GM18873 (cell line): ENCODE measurements around the gene CDKAL1.
"Not testable (repeated sequence)": the region's sequence is repeated elsewhere in the genome, so short reads cannot be mapped to it uniquely, and the experiment has no call there.

ENCODE experiments used
- ATAC-seq: cut with Tn5 transposase; IDR thresholded peaks from one replicate; pipeline ENCODE4 v1.9.1; 2021; ENCODE audit warnings: mild to moderate bottlenecking, moderate library complexity, moderate number of reproducible peaks; ENCODE audit not compliant: unreplicated experiment, low FRiP score

The CDKAL1 gene

DNA sequence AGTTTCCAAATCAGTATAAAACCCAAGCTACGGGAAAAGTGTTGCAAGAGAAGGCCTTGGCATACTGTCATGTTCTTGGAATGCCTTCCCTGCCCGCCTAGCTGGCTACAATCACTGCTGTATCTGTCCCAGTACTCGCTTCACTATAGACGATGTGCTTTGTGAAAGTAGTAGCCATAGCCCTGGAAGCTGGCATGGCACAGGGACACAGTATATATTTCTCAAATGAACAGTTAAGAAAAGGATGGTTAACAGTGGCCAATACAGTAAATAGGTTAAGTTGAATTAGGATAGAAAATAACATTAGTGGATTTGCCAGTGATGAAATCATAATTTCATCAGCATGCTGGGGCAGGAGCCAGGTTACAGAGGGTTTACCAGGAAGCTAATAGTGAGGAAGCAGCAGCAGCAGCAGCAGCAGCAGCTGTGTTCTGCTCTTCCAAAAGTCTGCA is 499.3 kb downstream of the CDKAL1 start:
- no peak for ATAC-seq

DNA sequence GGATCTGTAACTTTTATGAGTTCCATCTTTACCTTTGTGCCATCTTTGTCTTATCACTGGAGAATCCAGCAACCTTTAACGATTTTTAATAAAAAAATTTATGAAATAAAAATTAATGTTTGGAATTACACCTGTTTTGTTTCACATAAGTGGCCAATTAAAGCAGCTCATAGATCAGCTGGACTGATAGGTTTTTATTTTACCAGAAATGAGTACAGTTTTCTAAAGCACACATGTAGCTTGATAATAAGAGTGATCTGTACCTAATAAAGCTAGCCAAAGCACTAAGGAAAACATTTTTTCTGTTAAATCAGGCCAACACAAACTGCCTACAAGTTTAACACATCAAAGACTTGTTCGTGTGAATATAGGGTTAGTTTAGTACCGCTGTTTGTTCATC is 500.1 kb downstream of the CDKAL1 start:
- no peak for ATAC-seq

DNA sequence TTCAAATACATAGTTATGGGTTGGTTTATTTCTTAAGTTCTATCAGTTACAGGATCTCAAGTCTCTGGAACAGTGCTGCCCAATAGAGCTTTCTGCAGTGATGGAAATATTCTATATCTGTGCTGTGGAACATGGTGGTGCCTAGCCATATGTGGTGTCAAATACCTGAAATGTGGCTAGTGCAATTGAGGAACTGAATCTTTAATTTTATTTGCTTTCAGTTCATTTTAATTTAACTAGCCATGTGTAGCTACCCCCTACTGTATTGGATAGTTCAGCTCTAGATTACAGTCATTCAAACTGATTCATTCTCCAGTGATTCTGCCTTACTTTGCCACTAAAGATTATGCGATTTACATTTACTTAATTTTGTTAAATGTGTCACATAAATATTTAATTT is 503.2 kb downstream of the CDKAL1 start:
- no peak for ATAC-seq

DNA sequence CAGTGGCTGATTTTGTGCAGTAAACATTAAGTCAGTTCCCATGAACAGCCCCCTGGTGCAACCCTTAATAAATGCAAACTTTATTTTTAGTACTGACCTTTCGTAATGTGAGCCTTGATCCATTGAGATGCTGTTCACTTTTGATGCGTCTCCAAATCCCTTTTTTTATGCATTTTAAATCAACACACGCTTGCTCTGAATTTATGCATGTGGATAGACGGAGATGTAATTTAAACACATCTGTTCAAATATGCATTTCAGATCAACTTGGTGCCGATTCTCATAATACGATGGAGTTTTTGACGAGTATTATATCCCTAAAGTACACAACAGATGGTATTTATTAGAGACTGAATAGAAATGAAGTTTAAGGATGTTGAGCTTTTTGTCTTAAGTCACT is 505.7 kb downstream of the CDKAL1 start:
- no peak for ATAC-seq

DNA sequence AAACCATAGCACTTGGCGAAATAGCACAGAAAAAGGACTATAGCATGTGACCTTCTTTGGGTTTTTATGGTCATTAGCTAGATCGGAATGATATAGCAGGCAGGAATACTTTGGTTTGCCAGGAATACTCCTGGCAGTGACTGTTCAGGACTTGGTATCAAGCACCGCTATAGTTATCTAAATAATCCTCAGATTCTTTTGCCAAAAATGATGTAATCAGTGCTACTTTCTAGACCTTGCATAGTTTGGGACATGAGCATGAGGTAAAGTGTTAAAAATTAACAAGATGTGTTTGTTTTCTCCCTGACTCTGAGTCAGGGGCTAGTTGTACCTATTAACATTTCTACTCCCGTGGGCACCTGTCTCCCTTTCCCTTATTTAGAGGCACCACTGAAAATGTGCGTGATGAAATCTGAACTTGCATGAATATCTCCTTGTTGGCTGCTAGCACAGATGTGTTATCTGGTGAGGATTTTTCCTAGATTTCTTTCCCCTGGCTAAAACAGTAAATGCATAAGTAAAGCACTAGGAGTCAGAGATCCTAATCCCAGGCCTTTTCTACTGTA is 511.0 kb downstream of the CDKAL1 start:
- no peak for ATAC-seq

DNA sequence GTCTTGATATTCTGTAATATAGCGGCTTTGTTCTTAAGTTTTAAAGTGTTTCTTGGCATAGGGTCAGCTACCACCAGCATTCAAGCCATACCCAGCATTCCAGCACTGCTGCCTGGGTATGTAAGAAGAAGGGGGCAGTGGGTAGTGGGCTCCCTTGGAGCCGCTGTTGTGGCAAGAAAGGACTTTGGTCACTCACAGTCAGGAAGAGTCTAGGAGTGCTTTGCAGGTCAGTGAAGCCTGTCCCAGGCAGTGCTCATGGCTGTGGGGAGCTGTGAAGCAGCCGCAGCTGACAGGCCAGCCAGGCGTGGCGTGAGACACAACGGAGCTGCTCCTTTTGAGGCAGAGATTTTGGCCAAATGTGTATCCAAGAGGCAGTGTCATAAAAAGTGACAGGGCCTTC is 512.0 kb downstream of the CDKAL1 start:
- no peak for ATAC-seq

DNA sequence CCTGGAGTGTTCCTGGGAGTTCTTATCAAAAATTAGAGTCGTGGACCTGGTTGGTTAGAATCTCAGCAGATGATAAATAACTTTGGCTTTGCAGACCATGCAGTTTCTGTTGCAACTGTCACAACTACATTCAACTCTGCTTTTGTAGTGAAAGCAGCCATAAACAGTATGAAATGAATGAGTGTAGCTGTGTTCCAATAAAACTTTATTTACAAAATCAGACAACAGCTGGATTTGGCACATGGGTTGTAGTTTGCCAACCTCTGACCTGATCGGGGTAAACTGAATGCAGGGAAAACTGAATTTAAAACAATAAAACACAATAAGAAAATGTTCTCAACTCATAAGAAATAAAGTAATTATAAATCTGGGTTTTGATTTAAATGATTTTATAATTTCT is 513.8 kb downstream of the CDKAL1 start:
- ATAC-seq, result no peak

DNA sequence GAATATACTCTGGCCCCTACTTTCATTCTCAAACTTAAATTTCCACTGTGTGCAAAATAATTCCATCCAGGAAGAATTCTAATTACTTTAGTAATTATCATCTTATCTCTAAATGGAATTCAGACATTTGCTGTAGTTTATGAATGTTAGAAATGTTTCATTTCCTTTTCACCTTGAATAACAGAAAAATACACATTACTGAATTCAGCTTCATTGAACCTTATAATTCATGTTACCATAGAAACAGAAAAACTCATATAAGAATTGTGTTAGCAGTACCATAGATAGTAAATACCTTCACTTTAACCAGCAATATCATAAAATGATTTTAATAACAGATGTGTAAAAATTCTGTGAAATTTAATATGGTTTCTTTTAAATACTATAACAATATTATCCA is 514.9 kb downstream of the CDKAL1 start:
- no peak for ATAC-seq

DNA sequence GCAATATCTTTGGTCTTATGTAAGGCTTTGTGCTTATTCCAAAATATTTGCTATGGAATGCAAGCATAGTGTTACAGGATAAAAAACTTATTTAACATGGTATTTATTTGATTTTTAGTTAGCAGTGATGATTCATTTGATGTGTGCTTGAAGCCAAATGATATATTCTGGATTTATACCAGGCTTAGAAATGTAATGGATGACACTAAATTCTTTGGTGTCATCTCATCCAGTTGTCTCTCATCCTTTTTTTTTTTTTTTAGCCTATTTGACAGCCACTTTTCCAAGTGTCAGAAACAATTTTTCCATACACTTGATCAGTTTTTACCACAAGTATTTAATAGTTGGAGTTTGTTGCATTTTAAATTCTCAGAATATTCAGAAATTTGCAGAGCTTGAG is 515.3 kb downstream of the CDKAL1 start:
- no peak for ATAC-seq

DNA sequence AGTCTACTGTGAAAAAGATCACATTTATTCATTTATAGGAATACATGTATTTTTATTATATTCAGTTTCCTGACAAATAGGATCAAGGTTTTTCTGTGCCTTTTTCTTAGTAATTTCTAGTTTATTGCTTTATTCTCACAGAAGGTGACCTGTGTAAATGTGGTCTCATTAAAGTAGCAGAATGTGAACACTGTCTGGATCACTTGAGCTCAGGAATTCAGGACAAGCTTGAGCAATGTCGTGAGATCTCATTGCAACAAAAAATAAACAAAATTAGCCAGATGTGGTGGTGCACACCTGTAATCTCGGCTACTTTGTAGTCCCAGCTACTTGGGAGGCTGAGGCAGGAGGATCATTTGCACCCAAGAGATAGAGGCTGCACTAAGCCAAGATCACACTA is 516.7 kb downstream of the CDKAL1 start:
- no peak for ATAC-seq

DNA sequence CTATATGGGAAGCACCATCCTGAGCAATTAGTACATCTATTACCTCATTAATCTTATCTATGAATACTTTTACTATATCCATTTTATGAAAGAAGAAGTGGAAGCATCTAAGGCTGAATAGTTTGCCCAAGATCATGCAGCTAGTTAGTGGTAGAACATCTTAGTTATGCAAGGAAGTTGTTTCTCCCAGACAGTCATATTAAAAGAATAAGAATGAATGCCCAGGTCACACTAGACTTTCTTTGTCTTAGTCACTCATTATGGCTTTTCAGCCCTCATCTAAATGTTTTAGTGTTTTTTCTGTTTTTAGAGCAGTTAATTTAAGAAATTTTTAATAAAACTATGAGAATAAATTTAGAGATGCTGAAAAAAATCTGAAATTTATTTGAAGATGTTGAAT is 517.5 kb downstream of the CDKAL1 start:
- no peak for ATAC-seq

DNA sequence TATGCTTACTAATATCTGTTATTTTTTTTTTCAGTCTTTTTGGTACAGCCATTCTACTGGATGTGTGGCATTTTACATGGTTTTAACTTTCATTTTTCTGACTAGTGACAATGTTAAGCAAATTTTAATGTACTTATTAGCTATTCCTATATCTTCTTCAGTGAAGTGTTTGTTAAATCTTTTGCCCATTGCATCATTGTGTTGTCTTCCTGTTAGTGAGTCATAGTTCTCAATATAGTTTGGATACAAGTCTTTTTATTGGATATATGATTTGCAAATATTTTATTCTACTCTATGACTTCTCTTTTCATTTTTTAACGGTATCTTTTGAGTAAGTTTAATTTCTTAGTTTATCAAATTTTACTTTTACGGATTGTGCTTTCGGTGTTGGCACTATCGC is 519.4 kb downstream of the CDKAL1 start:
- no peak for ATAC-seq

DNA sequence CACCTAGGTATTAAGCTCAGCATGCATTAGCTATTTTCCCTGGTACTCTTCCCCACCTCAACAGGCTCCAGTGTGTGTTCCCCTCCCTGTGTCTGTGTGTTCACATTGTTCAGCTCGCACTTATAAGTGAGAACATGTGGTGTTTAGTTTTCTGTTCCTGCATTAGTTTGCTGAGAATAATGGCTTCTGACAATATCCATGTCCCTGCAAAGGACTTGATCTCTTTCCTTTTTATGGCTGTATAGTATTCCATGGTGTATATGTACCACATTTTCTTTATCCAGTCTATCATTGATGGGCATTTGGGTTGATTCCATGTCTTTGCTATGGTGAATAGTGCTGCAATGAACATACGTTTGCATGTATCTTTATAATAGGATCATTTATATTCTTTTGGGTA is 521.2 kb downstream of the CDKAL1 start:
- not testable (repeated sequence) for ATAC-seq

DNA sequence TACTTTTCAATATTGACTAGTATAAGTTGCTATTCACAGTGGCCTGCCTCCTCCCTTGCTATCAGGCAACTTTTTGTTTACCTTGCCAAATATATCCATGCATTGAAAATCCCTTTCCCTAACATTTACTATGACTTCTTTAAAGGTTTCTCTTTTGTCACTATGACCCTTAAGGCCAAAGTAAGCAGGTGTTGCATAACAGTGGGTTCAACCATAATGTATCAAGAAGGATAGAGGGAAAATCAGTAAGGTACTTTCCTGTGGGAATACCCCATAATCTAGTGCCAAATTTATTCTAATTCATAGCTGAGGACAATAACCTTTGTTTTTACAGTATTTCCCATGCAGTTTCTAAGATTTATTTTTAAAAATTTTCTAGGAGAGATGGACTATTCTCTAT is 527.6 kb downstream of the CDKAL1 start:
- no peak for ATAC-seq

DNA sequence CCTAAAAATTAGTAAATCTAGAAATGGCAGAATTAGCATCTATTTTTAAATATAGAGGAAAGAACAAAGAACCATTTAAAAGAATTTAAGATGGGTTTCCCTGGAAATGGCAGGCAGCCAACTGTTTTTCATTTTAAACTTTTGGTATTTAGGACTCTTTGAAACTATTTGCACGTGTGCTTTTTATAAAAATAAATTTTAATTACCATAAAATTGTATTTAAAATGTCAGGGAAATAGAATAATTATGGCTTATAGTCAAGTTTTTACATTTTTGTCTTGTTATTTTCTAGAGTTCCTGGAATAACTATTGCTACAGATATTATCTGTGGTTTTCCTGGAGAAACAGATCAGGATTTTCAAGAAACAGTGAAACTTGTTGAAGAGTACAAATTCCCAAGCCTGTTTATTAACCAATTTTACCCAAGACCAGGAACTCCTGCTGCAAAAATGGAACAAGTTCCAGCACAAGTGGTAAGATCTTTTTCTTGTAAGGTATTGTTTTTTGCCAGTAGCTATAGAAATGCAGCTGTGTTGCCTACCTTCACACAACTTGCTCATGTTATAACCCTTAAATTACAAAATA is 530.6 kb downstream of the CDKAL1 start:
- no peak for ATAC-seq

DNA sequence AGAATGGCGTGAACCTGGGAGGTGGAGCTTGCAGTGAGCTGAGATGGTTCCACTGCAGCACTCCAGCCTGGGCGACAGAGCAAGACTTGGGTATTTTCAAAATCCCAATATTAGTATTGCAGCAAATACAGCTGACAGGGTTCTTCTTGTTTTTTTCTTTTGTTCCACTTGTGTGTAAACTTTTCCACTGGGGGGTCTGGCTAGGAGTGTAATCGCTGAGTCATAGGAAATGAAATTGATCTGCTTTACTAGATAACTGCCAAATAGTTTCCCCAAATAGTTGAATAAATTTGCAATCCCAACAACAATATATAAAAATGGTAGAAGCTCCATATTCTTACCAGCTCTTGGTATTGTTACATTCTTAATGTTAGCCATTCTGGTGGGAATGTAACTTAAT is 533.3 kb downstream of the CDKAL1 start:
- ATAC-seq, result no peak

DNA sequence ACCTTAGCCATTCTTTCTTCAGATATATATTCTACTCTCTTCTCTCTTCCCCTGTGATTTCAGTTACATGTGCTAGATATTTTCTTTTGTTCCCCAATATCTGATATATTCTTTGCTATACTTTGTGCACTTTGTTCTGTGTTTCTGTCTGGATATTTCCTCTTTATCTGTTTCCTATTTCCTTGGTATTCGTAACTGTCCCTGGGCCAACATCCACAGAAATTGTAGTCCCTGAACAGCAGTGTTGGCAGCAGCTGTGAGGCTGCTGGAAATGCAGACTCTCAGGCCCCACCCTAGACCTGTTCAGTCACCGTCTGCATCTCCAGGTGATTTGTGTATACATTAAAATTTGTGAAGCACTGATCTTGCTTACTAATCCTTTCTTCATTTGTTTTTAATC is 536.4 kb downstream of the CDKAL1 start:
- ATAC-seq, result no peak

DNA sequence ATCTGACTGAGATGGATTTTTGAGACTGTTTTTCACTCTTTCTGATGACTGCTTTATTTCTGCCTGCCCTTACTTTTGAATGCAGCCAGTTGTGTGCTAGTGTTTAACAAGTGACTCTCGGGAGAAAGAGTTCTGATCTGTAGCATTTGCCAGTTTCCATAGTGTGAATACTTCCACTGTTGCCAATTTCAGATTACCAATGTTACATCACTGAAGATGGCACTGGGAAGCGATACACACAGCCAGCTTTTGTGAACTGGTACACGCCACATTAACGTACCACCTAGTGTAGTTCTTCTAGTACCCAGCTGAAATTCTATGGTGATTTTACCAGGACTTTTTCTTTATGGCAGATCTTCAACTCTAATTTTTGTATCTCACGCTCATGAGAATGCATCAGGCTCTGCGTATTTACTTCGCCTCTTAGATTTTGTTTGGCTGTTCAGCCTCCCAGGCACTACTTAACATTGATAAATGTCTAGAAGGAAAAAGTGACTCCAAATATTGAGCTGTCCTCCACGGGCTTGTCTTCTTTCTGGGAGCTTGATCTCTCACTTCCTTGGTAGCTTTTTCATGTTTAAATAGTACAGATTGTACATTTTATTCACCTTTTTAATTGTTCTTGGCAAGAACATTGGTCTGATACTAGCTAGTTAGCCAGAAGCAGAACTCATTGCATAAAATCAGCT is 537.7 kb downstream of the CDKAL1 start:
- no peak for ATAC-seq

DNA sequence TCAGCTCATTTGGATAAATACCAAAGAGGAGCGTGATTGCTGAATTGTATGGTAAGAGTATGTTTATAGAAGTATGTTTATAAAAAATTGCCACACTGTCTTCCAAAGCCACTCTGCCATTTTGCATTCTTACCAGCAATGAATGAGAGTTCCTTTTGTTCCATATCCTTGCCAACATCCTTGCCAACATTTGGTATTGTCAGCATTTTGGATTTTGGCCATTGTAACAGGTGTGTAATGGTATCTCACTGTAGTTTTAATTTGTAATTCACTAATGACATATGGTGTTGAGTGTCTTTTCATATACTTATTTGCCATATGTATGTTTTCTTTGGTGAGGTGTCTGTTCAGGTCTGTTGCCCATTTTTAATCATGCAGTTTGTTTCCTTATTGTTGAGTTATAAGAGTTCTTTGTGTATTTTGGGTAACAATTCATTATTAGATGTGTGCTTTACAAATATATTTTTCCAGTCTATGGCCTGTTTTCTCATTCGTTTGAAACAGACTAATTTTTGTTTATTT is 539.1 kb downstream of the CDKAL1 start:
- ATAC-seq, result no peak

DNA sequence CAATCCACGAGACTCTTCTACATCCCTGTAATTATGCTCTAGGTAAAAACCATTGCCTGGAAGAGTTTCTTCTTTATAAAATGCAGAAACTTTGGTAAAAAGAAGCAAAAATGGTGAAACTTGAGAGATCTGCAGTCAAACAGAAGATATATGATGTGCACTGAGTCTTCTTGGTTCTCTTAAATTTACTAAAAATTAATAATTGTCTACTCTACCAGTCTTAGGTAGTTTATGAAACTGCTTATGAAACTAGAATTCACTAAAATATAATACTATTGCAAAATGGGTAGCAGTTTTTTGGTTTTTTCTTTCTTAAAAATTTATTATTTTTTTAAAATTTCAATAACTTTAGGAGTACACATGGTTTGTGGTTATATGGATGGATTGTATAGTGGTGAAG is 540.2 kb downstream of the CDKAL1 start:
- ATAC-seq, result no peak

DNA sequence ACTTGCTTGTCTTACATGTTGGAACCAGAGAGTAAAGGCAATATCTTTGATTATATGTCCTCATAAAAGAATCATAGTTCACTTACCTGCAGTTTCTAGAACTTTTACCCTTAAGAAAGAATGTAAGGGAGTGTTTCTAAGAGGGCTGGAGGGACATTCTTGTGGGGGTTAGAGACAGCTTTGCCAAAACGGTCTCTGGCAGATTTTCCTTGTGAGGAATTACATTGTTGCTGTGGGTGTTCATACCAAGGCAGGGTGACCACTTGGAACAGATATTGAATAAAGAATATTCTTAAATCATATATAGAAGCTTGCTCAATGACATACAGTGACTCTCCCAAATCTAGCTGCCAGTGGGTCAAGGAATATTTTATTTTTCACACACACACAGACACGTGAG is 541.7 kb downstream of the CDKAL1 start:
- no peak for ATAC-seq

DNA sequence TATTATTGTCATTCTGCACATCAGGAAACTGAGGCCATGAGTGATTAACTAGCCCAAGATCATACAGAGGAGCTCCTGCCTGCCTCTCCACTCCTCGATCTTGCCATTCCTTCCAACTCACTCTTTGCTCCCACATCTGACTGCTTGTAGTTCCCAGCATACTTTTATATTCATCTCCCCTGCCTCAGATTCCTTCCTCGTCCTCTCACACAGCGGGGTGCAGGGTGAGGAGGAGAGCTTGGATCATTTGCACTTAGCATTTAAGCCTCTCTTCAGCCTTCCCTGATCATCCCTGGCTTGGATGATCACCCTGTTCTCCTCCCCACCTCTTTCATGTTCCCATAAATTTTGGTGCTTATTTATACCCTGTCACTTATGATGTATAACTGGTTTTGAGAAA is 544.2 kb downstream of the CDKAL1 start:
- ATAC-seq, result no peak
